Activated CD4-positive, alpha-beta T cell treated with anti-CD3 and anti-CD28 coated beads, Interleukin-2, amount 50 U/mL, for 48 hours (primary cell): ENCODE data around the gene NR2F2.

Experiments used
- DNase-seq, 2 experiments: peaks; one replicate each; pipeline ENCODE4 v3.0.0-alpha.2; 2020

The NR2F2 gene

GRCh38 chr15:96330450-96331143, at the start of gene NR2F2:
Gene NR2F2, plus strand, starts transcription at chr15:96330700. Its CDS starts 1,406 bp downstream, at chr15:96332106.
- DNase-seq, result peak; percentile 46 to 55

- DNase-seq, result no peak
Observed at GRCh38 chr15:96285305-96285704, 45.2 kb upstream of the NR2F2 start.

DNA sequence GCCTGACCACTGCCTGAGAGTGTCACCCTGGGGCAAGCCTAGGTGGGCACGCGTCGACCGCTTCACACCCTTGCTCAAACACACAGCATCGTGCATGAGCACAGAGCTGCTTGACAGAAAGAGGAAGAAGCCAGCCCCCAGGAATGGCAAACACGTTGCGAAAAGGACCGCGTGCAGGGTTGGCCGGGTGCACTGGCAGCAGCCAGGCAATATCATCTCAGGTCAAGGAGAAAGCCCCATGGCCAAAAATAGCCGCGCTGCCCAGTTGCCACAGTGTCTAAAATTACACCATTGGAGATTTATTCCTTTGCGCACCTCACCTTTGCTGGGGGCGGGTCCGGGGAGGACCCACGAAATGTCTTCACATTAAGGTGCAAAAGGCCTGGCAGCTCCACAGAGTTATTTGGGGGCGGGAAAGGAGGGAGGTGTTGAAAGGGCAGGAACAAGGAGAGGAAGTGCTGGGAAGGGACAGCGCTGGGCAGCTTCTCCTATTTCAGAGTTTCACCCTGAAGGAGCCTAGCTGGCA, 44.7 kb upstream of the NR2F2 start:
- no peak for DNase-seq

- DNase-seq, result no peak
Observed at GRCh38 chr15:96290679-96291078, 39.8 kb upstream of the NR2F2 start.

DNA sequence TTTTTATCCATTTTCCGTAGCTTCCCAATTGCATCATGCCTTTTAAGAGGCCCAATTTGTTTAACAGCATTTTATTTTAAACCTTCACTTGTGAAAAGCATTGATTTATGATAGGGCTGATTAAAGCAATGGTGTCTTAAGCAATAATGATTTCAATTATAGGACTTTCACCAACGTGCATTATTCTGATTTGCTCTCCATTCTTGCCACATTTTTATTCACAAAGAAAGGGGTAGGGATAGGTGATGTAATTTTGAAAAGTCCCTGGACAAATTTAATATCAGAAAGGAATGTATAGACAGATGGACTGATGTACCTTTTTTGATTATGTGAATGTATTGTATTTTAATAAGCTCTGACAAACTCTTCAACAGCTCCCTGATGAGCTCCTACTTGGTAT, 37.9 kb upstream of the NR2F2 start:
- no peak for DNase-seq

GRCh38 chr15:96293441-96293840, 37.1 kb upstream of the NR2F2 start:
- DNase-seq, result no peak

DNA sequence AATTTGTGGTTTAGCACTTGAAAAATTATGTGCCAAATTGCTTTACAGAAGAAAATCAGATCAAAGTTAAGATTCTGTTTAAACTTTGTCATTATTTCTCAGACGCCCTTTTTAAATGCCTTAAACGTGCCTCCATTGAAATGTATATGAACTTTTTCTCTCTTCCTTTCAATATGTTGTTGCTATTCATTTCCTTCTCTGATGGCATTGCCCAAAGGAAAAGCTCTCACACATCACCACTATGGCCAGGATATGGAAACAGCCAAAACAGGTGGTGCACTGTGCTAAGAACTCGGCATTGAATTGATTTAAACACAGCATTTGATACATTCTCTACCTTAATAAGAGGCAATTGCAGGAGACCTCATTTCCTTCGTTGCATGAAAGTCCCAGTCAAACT, 35.7 kb upstream of the NR2F2 start:
- no peak for DNase-seq

GRCh38 chr15:96296264-96296663, 34.2 kb upstream of the NR2F2 start:
- no peak for DNase-seq

- no peak for DNase-seq
Observed at GRCh38 chr15:96297783-96298182, 32.7 kb upstream of the NR2F2 start.

- no peak for DNase-seq
Observed at GRCh38 chr15:96298217-96298616, 32.3 kb upstream of the NR2F2 start.

- DNase-seq, result no peak
Observed at GRCh38 chr15:96300836-96301235, 29.7 kb upstream of the NR2F2 start.

GRCh38 chr15:96303503-96304056, 26.9 kb upstream of the NR2F2 start:
- DNase-seq, result no peak

DNA sequence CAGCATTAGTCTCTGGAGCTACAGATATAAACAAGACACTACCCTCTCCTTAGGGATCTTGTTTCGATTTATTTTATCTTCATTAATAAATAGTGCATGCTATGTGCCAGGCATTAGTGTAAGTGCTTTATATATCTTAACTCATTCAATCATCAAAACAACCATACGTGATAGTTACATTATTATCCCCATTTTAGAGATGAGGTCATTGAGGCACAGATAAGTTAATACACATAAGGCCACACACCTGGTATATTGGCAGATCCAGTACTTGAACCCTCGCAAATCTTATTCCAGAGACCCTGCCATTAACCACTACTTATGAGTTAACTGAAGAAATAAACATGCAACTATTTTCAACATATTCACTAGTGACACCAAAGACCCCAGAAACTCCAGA, 25.7 kb upstream of the NR2F2 start:
- no peak for DNase-seq

- DNase-seq, result no peak
Observed at GRCh38 chr15:96306321-96306720, 24.2 kb upstream of the NR2F2 start.

- no peak for DNase-seq
Observed at GRCh38 chr15:96307856-96308394, 22.6 kb upstream of the NR2F2 start.

DNA sequence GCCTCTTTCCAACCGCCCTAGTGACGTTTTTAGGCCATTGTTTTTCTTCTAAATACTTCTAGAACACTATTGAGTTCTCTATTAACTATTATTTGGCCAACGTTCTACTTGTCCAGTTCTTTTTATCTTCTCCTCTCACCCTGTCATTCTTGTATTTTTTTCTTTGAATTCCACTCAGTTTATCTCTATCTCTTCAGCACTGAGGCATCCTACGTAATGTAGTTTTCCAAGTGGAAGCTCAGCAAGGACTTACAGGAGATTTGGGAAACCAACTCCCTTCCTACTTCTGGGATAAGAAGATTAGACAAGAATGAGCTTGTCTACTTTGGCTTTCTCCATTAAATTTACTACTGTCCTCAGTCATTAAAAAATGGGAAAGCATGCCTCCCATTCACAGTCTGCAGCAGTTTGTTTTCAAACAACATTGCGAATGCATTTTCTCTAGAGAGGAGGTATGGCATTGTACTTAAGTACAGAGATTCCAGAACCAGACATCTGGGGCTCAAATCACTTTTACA, 21.3 kb upstream of the NR2F2 start:
- no peak for DNase-seq

DNA sequence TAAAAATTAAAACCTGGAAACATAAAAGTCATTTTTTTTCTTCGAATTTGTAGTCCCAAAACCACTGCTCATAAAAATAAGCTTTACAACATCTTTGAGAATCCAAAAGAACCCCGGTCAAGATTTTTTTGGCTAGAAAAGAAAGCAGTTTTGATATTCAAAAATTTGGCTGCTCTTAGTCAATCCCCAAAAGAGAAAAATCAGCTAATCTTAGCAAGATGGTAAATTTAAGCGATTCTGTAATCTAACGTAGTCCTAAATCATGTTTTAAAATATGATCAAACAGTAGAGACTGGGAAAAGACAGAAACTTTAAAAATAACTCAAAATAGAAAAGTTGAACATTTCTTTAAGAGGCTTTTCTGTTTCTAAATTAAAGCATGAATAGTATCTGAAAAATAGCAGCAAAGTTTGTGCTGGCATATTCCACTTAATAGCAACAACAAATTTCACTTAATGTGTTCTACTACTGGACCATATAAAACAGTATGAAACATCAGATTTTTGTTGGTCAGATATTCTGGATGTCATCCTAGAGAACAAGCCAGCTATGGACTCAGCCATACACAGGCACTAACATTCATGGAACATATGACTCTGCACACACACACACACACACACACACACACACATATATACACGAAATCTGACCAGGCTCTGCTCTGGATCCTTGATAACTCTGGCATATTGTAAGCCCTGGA, 19.1 kb upstream of the NR2F2 start:
- DNase-seq, result no peak

GRCh38 chr15:96311956-96312294, 18.6 kb upstream of the NR2F2 start:
- DNase-seq, result no peak

GRCh38 chr15:96312641-96313335, 17.7 kb upstream of the NR2F2 start:
- DNase-seq, result no peak

DNA sequence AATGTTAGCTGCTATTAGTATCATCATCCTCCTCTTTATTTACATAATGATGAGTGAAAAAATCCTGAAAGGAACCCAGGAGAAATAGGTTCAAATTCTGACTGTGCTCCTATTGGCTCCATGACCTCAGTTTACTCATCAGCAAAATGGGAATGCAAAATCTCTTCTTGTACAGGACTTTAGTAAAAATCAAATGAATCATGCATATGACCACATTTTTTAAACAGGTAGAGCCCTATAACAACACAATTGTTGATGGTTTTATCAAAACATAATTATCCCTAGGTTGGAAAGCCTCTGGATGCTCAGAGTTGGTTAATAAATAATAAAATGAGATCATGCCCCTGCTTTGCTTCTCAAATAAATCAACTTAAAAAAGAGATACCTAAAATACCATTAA, 16.0 kb upstream of the NR2F2 start:
- no peak for DNase-seq

- DNase-seq, result no peak
Observed at GRCh38 chr15:96314963-96315362, 15.5 kb upstream of the NR2F2 start.

GRCh38 chr15:96316953-96317629, 13.4 kb upstream of the NR2F2 start:
- no peak for DNase-seq

GRCh38 chr15:96320107-96320506, 10.4 kb upstream of the NR2F2 start:
- DNase-seq, result no peak
